ENCODE results near the gene STT3A.
"Not testable (repeated sequence)": the region's sequence is repeated elsewhere in the genome, so short reads cannot be mapped to it uniquely, and the experiment has no call there.

The STT3A gene

GRCh38 chr11:125592305-125593113 is at the start of gene STT3A:
Gene STT3A, plus strand, starts transcription at chr11:125592852. Its CDS starts 3,064 bp downstream, at chr11:125595916.
- peak; percentile 88 for DNase-seq

- DNase-seq, result no peak
Observed at GRCh38 chr11:125550780-125551179, 41.9 kb upstream of the STT3A start.

- no peak for DNase-seq
Observed at GRCh38 chr11:125551835-125552342, 40.8 kb upstream of the STT3A start.

GRCh38 chr11:125552927-125553326 is 39.7 kb upstream of the STT3A start:
- DNase-seq, result no peak

GRCh38 chr11:125553357-125553756 is 39.3 kb upstream of the STT3A start:
- DNase-seq, result no peak

GRCh38 chr11:125554038-125554437 is 38.6 kb upstream of the STT3A start:
- DNase-seq, result no peak

- no peak for DNase-seq
Observed at GRCh38 chr11:125559888-125560287, 32.8 kb upstream of the STT3A start.

GRCh38 chr11:125561924-125562323 is 30.7 kb upstream of the STT3A start:
- no peak for DNase-seq

- DNase-seq, result no peak
Observed at GRCh38 chr11:125562430-125562829, 30.2 kb upstream of the STT3A start.

- no peak for DNase-seq
Observed at GRCh38 chr11:125564357-125564756, 28.3 kb upstream of the STT3A start.

GRCh38 chr11:125566235-125566634 is 26.4 kb upstream of the STT3A start:
- DNase-seq, result no peak

- DNase-seq, result peak; percentile 49
Observed at GRCh38 chr11:125568970-125569914, 23.4 kb upstream of the STT3A start, which contains the start of gene EI24. Gene EI24, plus strand, starts transcription at chr11:125569477. Its CDS starts 3,051 bp downstream, at chr11:125572528.

- no peak for DNase-seq
Observed at GRCh38 chr11:125569915-125570621, 22.6 kb upstream of the STT3A start.

GRCh38 chr11:125570952-125571351 is 21.7 kb upstream of the STT3A start:
- DNase-seq, result no peak

- no peak for DNase-seq
Observed at GRCh38 chr11:125572916-125573315, 19.7 kb upstream of the STT3A start.

GRCh38 chr11:125577181-125577580 is 15.5 kb upstream of the STT3A start:
- not testable (repeated sequence) for DNase-seq

GRCh38 chr11:125578783-125579182 is 13.9 kb upstream of the STT3A start:
- DNase-seq, result no peak

GRCh38 chr11:125579811-125580210 is 12.8 kb upstream of the STT3A start:
- DNase-seq, result no peak

- no peak for DNase-seq
Observed at GRCh38 chr11:125583496-125583895, 9.2 kb upstream of the STT3A start.

- no peak for DNase-seq
Observed at GRCh38 chr11:125585487-125585886, 7.2 kb upstream of the STT3A start.

- DNase-seq, result no peak
Observed at GRCh38 chr11:125586623-125587022, 6.0 kb upstream of the STT3A start.

GRCh38 chr11:125587480-125587879 is 5.2 kb upstream of the STT3A start:
- DNase-seq, result no peak

- DNase-seq, result no peak
Observed at GRCh38 chr11:125588505-125588904, 4.1 kb upstream of the STT3A start.

All from NCI-H1694 treated with DMSO at 0.1 percent for 48 hours (cell line).